HEK293T (cell line): Measurements from ENCODE around the gene TMEM131.

Experiments used
- BHLHE40 ChIP-seq: fragments of 450-650 bp; IDR thresholded peaks from 2 replicates; pipeline ENCODE4 v1.6.1; 2016; ENCODE audit warnings: mild to moderate bottlenecking, moderate library complexity, borderline replicate concordance
- CTBP1 ChIP-seq: fragments of 450-650 bp; IDR thresholded peaks from 2 replicates; pipeline ENCODE4 v1.6.1; 2016; ENCODE audit warnings: borderline replicate concordance
- FOXA1 ChIP-seq: fragments of 450-650 bp; IDR thresholded peaks from 2 replicates; pipeline ENCODE4 v1.6.1; 2016; ENCODE audit warnings: mild to moderate bottlenecking
- FOXK2 ChIP-seq: fragments of 450-650 bp; IDR thresholded peaks from 2 replicates; pipeline ENCODE4 v1.6.1; 2016; ENCODE audit warnings: mild to moderate bottlenecking
- FOXM1 ChIP-seq: fragments of 450-650 bp; IDR thresholded peaks from 2 replicates; pipeline ENCODE4 v1.6.1; 2017; ENCODE audit warnings: mild to moderate bottlenecking, borderline replicate concordance
- HDGF ChIP-seq: fragments of 450-650 bp; IDR thresholded peaks from 2 replicates; pipeline ENCODE4 v1.6.1; 2017; ENCODE audit warnings: antibody characterized with exemption, borderline replicate concordance
- ZNF384 ChIP-seq: fragments of 450-650 bp; IDR thresholded peaks from 2 replicates; pipeline ENCODE4 v1.6.1; 2016

DNA sequence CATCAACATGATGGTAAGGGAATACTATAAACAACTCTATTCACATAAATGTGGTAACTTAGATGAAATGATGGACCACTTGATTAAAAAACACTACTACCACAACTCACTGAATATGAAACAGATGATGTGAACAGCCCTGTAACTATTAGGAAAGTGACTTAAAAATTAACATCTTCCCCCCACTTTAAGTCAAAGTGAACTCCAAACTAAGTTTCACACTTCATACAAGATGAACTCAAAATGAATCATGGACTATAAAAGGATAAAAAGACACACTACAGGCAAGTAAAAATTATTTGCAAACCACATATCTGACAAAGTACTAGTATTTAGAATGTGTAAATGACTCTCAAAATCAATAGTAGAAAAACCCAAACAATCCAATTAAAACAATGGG is 210.8 kb downstream of the TMEM131 start:
- no peak for TF ChIP-seq HDGF
- no peak for TF ChIP-seq FOXM1
- no peak for TF ChIP-seq CTBP1
- TF ChIP-seq ZNF384, result no peak
- no peak for TF ChIP-seq FOXK2
- TF ChIP-seq BHLHE40, result no peak
- no peak for TF ChIP-seq FOXA1
